Bronchial epithelial cell (primary cell): ENCODE results near the gene ZC2HC1B. TPM values are rescaled to one million over a fixed set of nuclear protein-coding genes. Genes with fewer than 3 reads are reported as not detected.

Experiments used
- DNase-seq: peaks from one replicate; pipeline ENCODE4 v3.0.0-alpha.2; 2010; ENCODE audit warnings: low read depth
- FAIRE-seq: peaks from 2 replicates; lab custom pipeline; 2011; peaks lifted over from hg19 to GRCh38; lab: Jason Lieb, UNC
- H3K27me3 ChIP-seq: 2 replicates; pipeline ENCODE4 v1.5.1; 2011; ENCODE audit warnings: low read length; ENCODE audit not compliant: control insufficient read depth, insufficient read depth
- H3K36me3 ChIP-seq: 2 replicates; pipeline ENCODE4 v1.5.1; 2011; ENCODE audit warnings: low read length; ENCODE audit not compliant: control insufficient read depth, insufficient read depth
- H3K4me3 ChIP-seq: 2 replicates; pipeline ENCODE4 v1.5.1; 2011; ENCODE audit warnings: mild to moderate bottlenecking, low read depth, low read length, control low read depth
- total RNA-seq: library from RNA; depleted of rRNA; stranded (reverse); fragments of >200 nt; gene quantifications from 2 replicates; pipeline ENCODE4 v1.2.1, GENCODE V29; 2014
- TF ChIP-seq, protein P1 (sequence below): IDR thresholded peaks from 2 replicates; pipeline ENCODE4 v1.5.1; 2011; ENCODE audit warnings: mild to moderate bottlenecking, moderate library complexity, low read length, control low read depth, inconsistent platforms; ENCODE audit not compliant: insufficient read depth, severe bottlenecking

Gene ZC2HC1B
- total RNA-seq, 1 donor from 2014 or later: not detected

DNA sequence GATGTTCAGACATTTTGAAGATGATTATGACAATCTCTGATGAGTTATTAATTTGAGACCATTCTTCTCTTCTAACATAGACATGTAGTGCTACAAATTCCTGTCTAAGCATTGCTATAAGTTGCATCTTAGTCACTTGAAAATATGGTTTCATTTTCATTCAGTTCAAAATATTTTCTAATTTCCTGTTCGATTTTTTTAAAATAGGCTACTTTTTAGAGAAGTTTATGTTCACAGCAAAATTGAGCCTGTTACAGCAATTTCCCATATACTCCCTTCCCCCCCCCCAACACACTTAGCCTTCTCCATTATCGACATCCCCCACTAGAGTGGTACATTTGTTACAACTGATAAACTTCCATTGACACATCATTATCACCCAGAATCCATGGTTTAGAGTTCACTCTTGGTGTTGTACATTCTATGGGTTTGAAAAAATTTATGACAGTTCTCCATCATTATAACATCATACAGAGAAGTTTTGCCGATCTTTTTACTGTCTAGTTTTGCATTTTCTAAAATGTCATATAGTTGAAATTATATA is 112.6 kb downstream of the ZC2HC1B start:
- H3K27me3 ChIP-seq: peaks cover 2% of the 10 kb centered on the region
- no peaks in the 10 kb centered on the region for H3K36me3 ChIP-seq
- TF ChIP-seq, protein P1, sequence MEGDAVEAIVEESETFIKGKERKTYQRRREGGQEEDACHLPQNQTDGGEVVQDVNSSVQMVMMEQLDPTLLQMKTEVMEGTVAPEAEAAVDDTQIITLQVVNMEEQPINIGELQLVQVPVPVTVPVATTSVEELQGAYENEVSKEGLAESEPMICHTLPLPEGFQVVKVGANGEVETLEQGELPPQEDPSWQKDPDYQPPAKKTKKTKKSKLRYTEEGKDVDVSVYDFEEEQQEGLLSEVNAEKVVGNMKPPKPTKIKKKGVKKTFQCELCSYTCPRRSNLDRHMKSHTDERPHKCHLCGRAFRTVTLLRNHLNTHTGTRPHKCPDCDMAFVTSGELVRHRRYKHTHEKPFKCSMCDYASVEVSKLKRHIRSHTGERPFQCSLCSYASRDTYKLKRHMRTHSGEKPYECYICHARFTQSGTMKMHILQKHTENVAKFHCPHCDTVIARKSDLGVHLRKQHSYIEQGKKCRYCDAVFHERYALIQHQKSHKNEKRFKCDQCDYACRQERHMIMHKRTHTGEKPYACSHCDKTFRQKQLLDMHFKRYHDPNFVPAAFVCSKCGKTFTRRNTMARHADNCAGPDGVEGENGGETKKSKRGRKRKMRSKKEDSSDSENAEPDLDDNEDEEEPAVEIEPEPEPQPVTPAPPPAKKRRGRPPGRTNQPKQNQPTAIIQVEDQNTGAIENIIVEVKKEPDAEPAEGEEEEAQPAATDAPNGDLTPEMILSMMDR: no peak
- H3K4me3 ChIP-seq: no peak overlapping the region
- DNase-seq (no peak), FAIRE-seq (no peak)

DNA sequence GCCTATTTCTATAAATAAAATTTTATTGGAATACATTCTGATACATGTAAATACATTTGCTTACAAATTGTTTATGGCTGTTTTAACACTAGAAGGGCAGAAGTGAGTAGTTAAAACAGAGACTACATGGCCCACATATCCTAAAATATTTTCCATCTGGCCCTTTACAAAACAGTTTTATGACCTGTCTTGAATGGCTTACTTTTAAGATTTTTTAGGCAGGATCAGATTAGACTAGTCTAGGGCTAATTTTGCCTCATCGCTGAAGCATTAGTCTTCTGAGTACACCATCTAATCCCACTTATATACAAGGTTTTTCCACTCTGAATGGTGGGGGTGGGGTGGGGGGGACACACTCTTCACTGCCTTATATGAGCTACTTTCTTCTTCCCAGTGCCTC is 116.6 kb downstream of the ZC2HC1B start:
- FAIRE-seq: no peak
- H3K4me3 ChIP-seq: no peak overlapping the region

GRCh38 chr6:143982968-143983367 is 118.7 kb downstream of the ZC2HC1B start:
- DNase-seq (no peak), FAIRE-seq (no peak)
- Histone ChIP-seq H3K36me3 (no peaks in the 10 kb centered on the region), H3K4me3 (no peak overlapping the region), H3K27me3 (no peaks in the 10 kb centered on the region)
- TF ChIP-seq, protein P1: no peak

More for the DNA sequence above, 116.6 kb downstream of the ZC2HC1B start:
- Histone ChIP-seq H3K27me3 (no peaks in the 10 kb centered on the region), H3K36me3 (no peaks in the 10 kb centered on the region)
- DNase-seq: no peak
- TF ChIP-seq, protein P1: no peak

GRCh38 chr6:143984666-143985065 is 120.4 kb downstream of the ZC2HC1B start:
- TF ChIP-seq, protein P1: no peak
- Histone ChIP-seq H3K4me3 (no peak overlapping the region), H3K27me3 (no peaks in the 10 kb centered on the region), H3K36me3 (no peaks in the 10 kb centered on the region)
- DNase-seq (no peak), FAIRE-seq (no peak)

- Histone ChIP-seq H3K27me3 (no peaks in the 10 kb centered on the region), H3K36me3 (no peaks in the 10 kb centered on the region), H3K4me3 (no peak overlapping the region)
- FAIRE-seq: no peak
- DNase-seq: no peak
- TF ChIP-seq, protein P1: no peak
Observed at GRCh38 chr6:143986463-143987065, 122.3 kb downstream of the ZC2HC1B start.

Other genes starting within 250 kb of the ZC2HC1B start
- gene PHACTR2, start 186.5 kb upstream of the ZC2HC1B start, total RNA-seq: 24.5 and 37.8 TPM in 2 replicates
- gene LTV1, start 21.1 kb upstream of the ZC2HC1B start, total RNA-seq: 15.8 and 17.5 TPM in 2 replicates
- 2.4 and 4.4 TPM in 2 replicates for gene PLAGL1, start 143.8 kb downstream of the ZC2HC1B start, total RNA-seq
- 113 and 132 TPM in 2 replicates for gene SF3B5, start 231.1 kb downstream of the ZC2HC1B start, total RNA-seq